CD14-positive monocyte (primary cell): ENCODE results near the gene ARHGEF9. TPM values are rescaled to one million over a fixed set of nuclear protein-coding genes. Genes with fewer than 3 reads are reported as not detected.

ENCODE experiments used
- DNase-seq, 3 donors: peaks; one replicate each; pipeline ENCODE4 v3.0.0-alpha.2; 2011 to 2022
- H2AFZ ChIP-seq: 2 replicates; pipeline ENCODE4 v1.6.0; 2012; ENCODE audit warnings: mild to moderate bottlenecking, low read depth, low read length, inconsistent platforms; ENCODE audit not compliant: insufficient read depth, poor library complexity, severe bottlenecking
- H3K27ac ChIP-seq, 2 donors: 1 replicate in 1 of 2; 2 replicates in 1 of 2; pipeline ENCODE4 v1.5.1; 2012 to 2013; ENCODE audit warnings: low read length in 2 of 2, control low read depth in 1 of 2, inconsistent platforms in 1 of 2, low read depth in 1 of 2, mild to moderate bottlenecking in 1 of 2
- H3K27me3 ChIP-seq, 2 donors: one replicate each; pipeline versions ENCODE4 v1.6.0 to v1.6.1; 2011 to 2013; ENCODE audit warnings: low read length in 2 of 2; ENCODE audit not compliant: control insufficient read depth in 2 of 2, insufficient read depth in 2 of 2
- H3K36me3 ChIP-seq, 2 donors: replicated peaks in 1 of 2; 1 replicate in 1 of 2; 2 replicates in 1 of 2; pipeline versions ENCODE4 v1.5.1 to v1.6.1; 2012 to 2013; ENCODE audit warnings: low read length in 2 of 2, control low read depth in 1 of 2, inconsistent platforms in 1 of 2, mild to moderate bottlenecking in 1 of 2; ENCODE audit not compliant: insufficient read depth in 2 of 2, control insufficient read depth in 1 of 2
- H3K4me1 ChIP-seq, 2 donors: 1 replicate in 1 of 2; 2 replicates in 1 of 2; pipeline versions ENCODE4 v1.5.1 to v1.6.1; 2012 to 2013; ENCODE audit warnings: low read length in 2 of 2, control low read depth in 1 of 2, inconsistent platforms in 1 of 2, mild to moderate bottlenecking in 1 of 2, moderate library complexity in 1 of 2; ENCODE audit not compliant: insufficient read depth in 2 of 2, control insufficient read depth in 1 of 2
- H3K4me2 ChIP-seq: replicated peaks from 2 replicates; pipeline ENCODE3; 2012; ENCODE audit warnings: low read length, moderate library complexity, mild to moderate bottlenecking; ENCODE audit not compliant: poor library complexity, severe bottlenecking; ENCODE audit errors: extremely low read depth
- H3K4me3 ChIP-seq, 3 experiments: fragments of 200-600 bp in 1 of 3; sonication (generic) in 1 of 3; replicated peaks in 1 of 3; 1 replicate in 2 of 3; 2 replicates in 1 of 3; pipeline ENCODE4 v1.5.1; 2011 to 2013; ENCODE audit warnings: low read length in 3 of 3, mild to moderate bottlenecking in 3 of 3, control low read depth in 2 of 3, low read depth in 2 of 3, inconsistent platforms in 1 of 3, moderate library complexity in 1 of 3
- H3K79me2 ChIP-seq: 2 replicates; pipeline ENCODE4 v1.6.0; 2012; ENCODE audit warnings: mild to moderate bottlenecking, control low read depth, inconsistent platforms, low read length, moderate library complexity; ENCODE audit not compliant: insufficient read depth
- H3K9ac ChIP-seq: 2 replicates; pipeline ENCODE4 v1.6.0; 2017; ENCODE audit warnings: low read length, mild to moderate bottlenecking; ENCODE audit not compliant: insufficient read depth, poor library complexity, severe bottlenecking
- H3K9me3 ChIP-seq, 2 donors: replicated peaks in 1 of 2; 1 replicate in 1 of 2; 2 replicates in 1 of 2; pipeline versions ENCODE4 v1.5.1 to v1.6.1; 2012 to 2013; ENCODE audit warnings: low read length in 2 of 2, control low read depth in 1 of 2; ENCODE audit not compliant: control insufficient read depth in 1 of 2, insufficient read depth in 1 of 2
- H4K20me1 ChIP-seq: 2 replicates; pipeline ENCODE4 v1.6.0; 2012; ENCODE audit warnings: mild to moderate bottlenecking, low read length, control low read depth, moderate library complexity; ENCODE audit not compliant: insufficient read depth
- H3K27ac Mint-ChIP-seq, 7 donors: one replicate each; pipeline ENCODE4 v1.8.0; 2020; ENCODE audit warnings: mild to moderate bottlenecking in 7 of 7, mixed read lengths in 7 of 7, moderate library complexity in 6 of 7, inconsistent platforms in 2 of 7
- H3K27me3 Mint-ChIP-seq, 3 donors: one replicate each; pipeline ENCODE4 v1.8.0; 2021 to 2022; ENCODE audit warnings: low read depth in 3 of 3, mild to moderate bottlenecking in 3 of 3, mixed read lengths in 3 of 3, moderate library complexity in 3 of 3, inconsistent platforms in 1 of 3
- H3K36me3 Mint-ChIP-seq, 2 donors: one replicate each; pipeline ENCODE4 v1.8.0; 2020; ENCODE audit warnings: mixed read lengths in 2 of 2, inconsistent platforms in 1 of 2, mild to moderate bottlenecking in 1 of 2
- H3K4me1 Mint-ChIP-seq: one replicate; pipeline ENCODE4 v1.8.0; 2020; ENCODE audit warnings: mild to moderate bottlenecking, mixed read lengths
- H3K4me3 Mint-ChIP-seq, 2 donors: one replicate each; pipeline ENCODE4 v1.8.0; 2020; ENCODE audit warnings: mild to moderate bottlenecking in 2 of 2, mixed read lengths in 2 of 2, moderate library complexity in 1 of 2
- H3K9me3 Mint-ChIP-seq, 7 donors: one replicate each; pipeline ENCODE4 v1.8.0; 2020 to 2022; ENCODE audit warnings: mixed read lengths in 7 of 7, mild to moderate bottlenecking in 6 of 7, moderate library complexity in 6 of 7, inconsistent platforms in 2 of 7
- WGBS: methylation state at CpG from one replicate; pipeline ENCODE4 v1.1.5; 2013; ENCODE audit warnings: missing lambda C conversion rate; ENCODE audit not compliant: insufficient coverage; 5-methylcytosine and 5-hydroxymethylcytosine counted together
- intact Hi-C, 2 donors: fragments of 100-400 bp; cut with micrococcal nuclease; formaldehyde crosslinking; loops; one replicate each; pipeline versions ENCODE4 v1.15.0 to v1.15.1; 2023
- polyA plus RNA-seq, 3 donors: library from polyadenylated mRNA; depleted of rRNA in 1 of 3; unstranded in 2 of 3; stranded (reverse) in 1 of 3; fragments of 300-500 nt in 2 of 3; fragments of >200 nt in 1 of 3; fragmentation: Illumina TruSeq in 2 of 3; gene quantifications; 1 replicate in 2 of 3; 2 replicates in 1 of 3; pipeline ENCODE4 v1.2.3, GENCODE V29; 2012 to 2021
- small RNA-seq: library from RNA; depleted of rRNA; stranded (forward); fragments of <200 nt; gene quantifications from one replicate; pipeline ENCODE3, GENCODE V24; 2012; ENCODE audit warnings: low read depth; ENCODE audit not compliant: insufficient read length
- TF ChIP-seq, protein P1 (sequence below): fragments of 200-600 bp; IDR thresholded peaks from one replicate; pipeline ENCODE4 v1.8.0; 2022; ENCODE audit warnings: antibody characterized with exemption, mild to moderate bottlenecking

Gene ARHGEF9
- polyA plus RNA-seq, 3 donors: 0.84 to 5.5 (median 2.6) TPM

GRCh38 chrX:63585936-63586335, 199.1 kb downstream of the ARHGEF9 start:
- 80% methylated on average over 1 of the region's 5 CpGs for WGBS
- no peak overlapping the region for H3K4me3 Mint-ChIP-seq
- no peak overlapping the region for H3K27ac ChIP-seq
- H3K4me2 ChIP-seq: no peak overlapping the region
- H3K9me3 Mint-ChIP-seq: peaks cover 0 to 3% (median 1%) of the 10 kb centered on the region in 7 donors
- no peak for DNase-seq
- H3K27me3 Mint-ChIP-seq: peaks cover 0 to 2% (median 2%) of the 10 kb centered on the region in 3 donors
- no peak overlapping the region for H3K27ac Mint-ChIP-seq
- H3K27me3 ChIP-seq: no peaks in the 10 kb centered on the region
- no peaks in the 10 kb centered on the region for H3K79me2 ChIP-seq
- TF ChIP-seq, protein P1, sequence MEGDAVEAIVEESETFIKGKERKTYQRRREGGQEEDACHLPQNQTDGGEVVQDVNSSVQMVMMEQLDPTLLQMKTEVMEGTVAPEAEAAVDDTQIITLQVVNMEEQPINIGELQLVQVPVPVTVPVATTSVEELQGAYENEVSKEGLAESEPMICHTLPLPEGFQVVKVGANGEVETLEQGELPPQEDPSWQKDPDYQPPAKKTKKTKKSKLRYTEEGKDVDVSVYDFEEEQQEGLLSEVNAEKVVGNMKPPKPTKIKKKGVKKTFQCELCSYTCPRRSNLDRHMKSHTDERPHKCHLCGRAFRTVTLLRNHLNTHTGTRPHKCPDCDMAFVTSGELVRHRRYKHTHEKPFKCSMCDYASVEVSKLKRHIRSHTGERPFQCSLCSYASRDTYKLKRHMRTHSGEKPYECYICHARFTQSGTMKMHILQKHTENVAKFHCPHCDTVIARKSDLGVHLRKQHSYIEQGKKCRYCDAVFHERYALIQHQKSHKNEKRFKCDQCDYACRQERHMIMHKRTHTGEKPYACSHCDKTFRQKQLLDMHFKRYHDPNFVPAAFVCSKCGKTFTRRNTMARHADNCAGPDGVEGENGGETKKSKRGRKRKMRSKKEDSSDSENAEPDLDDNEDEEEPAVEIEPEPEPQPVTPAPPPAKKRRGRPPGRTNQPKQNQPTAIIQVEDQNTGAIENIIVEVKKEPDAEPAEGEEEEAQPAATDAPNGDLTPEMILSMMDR: no peak
- H3K4me3 ChIP-seq: no peak overlapping the region
- H3K36me3 ChIP-seq: no peaks in the 10 kb centered on the region
- no peak overlapping the region for H2AFZ ChIP-seq
- H4K20me1 ChIP-seq: no peaks in the 10 kb centered on the region
- H3K9me3 ChIP-seq: no peaks in the 10 kb centered on the region
- no peaks in the 10 kb centered on the region for H3K4me1 ChIP-seq
- H3K4me1 Mint-ChIP-seq: no peaks in the 10 kb centered on the region
- H3K36me3 Mint-ChIP-seq: no peaks in the 10 kb centered on the region
- intact Hi-C loops: no loop called here
- H3K9ac ChIP-seq: no peak overlapping the region

Small RNAs within 50 kb of the gene (small RNA-seq; reads per million reads assigned to genes)
- gene MIR1468: not detected
